Measurements from ENCODE around the gene GUCA1A.
"Not testable (repeated sequence)": the region's sequence is repeated elsewhere in the genome, so short reads cannot be mapped to it uniquely, and the experiment has no call there.

The GUCA1A gene

DNA sequence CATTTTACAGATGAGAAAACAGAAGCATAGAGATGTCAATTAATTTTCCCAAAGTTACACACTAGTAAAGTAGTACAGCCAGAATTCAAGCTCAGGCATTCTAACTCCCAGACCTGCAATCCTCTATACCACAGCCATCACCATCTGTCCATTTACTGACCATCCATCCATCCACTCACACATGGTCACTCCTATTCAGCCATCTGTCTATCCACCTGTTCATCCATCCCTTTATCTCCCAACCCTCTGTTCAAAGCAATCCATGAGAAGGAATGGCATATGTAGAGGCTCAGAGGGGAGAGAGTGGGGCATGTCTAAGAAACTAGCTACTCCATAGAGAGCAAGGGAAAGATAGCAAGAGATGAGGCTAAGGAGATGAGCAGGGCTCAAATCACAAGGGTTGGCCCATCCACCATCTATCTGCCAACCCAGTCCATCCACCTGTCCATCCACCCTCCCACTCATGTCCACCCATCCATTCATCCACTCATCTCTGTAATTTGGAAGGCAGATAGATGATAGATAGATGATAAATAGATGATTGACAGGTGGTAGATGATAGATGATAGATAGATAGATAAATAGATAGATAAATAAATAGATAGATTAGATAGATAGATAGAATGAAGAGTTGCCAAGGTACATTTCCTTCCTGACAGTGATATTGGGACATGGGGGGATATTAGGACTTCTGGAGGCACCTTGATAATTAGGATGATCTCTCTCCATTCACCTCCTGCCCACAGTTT is 18.5 kb upstream of the GUCA1A start:
- no peak overlapping the region for H3K27ac Mint-ChIP-seq
- no peaks in the 10 kb centered on the region for H3K36me3 Mint-ChIP-seq (ENCODE audit: low read depth)
- no peak for DNase-seq (ENCODE audit: low spot score)
- H3K9me3 Mint-ChIP-seq: no peaks in the 10 kb centered on the region
- no peaks in the 10 kb centered on the region for H3K4me1 Mint-ChIP-seq (ENCODE audit: low read depth)
- H3K4me3 Mint-ChIP-seq: no peak overlapping the region
- no peaks in the 10 kb centered on the region for H3K27me3 Mint-ChIP-seq (ENCODE audit: low read depth)

DNA sequence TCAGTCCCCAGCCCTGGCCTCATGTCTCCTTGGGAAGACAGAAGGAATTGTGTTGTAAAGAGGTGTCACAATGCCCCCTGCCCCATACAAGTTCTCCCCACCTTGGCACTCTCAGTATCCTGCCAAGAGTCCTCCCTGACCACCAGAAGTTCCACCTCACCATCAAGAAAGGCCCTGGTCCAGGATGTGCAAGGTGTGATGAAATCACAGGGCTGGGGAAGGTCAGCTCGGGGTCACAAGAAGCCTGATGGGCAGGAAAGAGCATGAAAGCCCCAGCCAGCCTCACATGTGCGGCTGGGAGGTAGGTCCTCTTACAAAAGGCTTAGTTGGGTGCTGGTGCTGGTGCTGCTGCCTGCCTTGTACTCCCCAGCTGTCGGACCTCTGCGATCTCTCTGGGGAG is 17.9 kb upstream of the GUCA1A start:
- no peak overlapping the region for H3K4me3 Mint-ChIP-seq
- no peak for DNase-seq (ENCODE audit: low spot score)
- H3K4me1 Mint-ChIP-seq (ENCODE audit: low read depth): no peaks in the 10 kb centered on the region
- H3K27me3 Mint-ChIP-seq (ENCODE audit: low read depth): peaks cover 2% of the 10 kb centered on the region
- no peaks in the 10 kb centered on the region for H3K36me3 Mint-ChIP-seq (ENCODE audit: low read depth)
- no peak overlapping the region for H3K27ac Mint-ChIP-seq
- no peaks in the 10 kb centered on the region for H3K9me3 Mint-ChIP-seq

DNA sequence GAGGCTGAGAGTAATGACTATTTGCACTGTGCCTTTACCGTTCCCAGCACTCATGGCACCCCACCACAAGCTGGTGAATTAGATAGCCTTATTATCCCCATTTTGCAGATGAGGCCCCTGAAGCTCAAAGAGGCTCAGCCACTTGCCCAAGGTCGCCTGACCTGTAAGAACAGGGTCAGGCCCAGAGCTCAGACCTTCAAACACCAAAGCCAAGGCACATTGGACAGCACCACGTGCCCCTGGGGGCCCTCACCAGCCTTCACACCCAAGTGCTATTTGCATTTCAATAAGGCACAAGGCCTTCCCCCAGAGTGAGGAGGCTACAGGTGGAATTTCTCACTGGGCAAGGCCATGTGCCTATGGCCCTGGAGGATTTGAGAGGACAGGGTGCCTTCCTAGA is 16.5 kb upstream of the GUCA1A start:
- H3K27me3 Mint-ChIP-seq (ENCODE audit: low read depth): peaks cover 5% of the 10 kb centered on the region
- H3K4me1 Mint-ChIP-seq (ENCODE audit: low read depth): no peaks in the 10 kb centered on the region
- no peak overlapping the region for H3K4me3 Mint-ChIP-seq
- H3K27ac Mint-ChIP-seq: no peak overlapping the region
- no peaks in the 10 kb centered on the region for H3K36me3 Mint-ChIP-seq (ENCODE audit: low read depth)
- no peaks in the 10 kb centered on the region for H3K9me3 Mint-ChIP-seq
- no peak for DNase-seq (ENCODE audit: low spot score)

DNA sequence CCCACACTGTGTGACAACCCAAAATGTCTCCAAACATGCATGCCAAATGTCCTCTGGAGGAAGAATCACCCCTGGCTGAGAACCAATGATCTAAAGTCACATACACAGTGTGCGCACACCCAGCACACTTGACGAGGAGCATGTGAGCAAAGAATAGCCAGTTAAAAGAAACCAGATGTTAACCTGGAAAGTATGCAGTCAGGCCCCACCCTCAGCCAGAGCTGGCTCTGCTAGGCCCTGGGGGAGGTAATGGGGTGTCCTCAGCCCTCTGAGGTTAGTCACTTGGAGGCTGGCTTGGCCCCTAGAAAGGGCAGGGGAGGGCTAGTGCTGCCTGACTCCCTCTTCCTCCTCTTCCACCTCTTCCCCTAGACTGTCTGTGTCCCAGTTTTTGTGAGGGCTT is 15.2 kb upstream of the GUCA1A start:
- no peak overlapping the region for H3K4me3 Mint-ChIP-seq
- H3K27ac Mint-ChIP-seq: no peak overlapping the region
- H3K4me1 Mint-ChIP-seq (ENCODE audit: low read depth): no peaks in the 10 kb centered on the region
- H3K27me3 Mint-ChIP-seq (ENCODE audit: low read depth): peaks cover 5% of the 10 kb centered on the region
- no peaks in the 10 kb centered on the region for H3K36me3 Mint-ChIP-seq (ENCODE audit: low read depth)
- DNase-seq (ENCODE audit: low spot score): no peak
- no peaks in the 10 kb centered on the region for H3K9me3 Mint-ChIP-seq

DNA sequence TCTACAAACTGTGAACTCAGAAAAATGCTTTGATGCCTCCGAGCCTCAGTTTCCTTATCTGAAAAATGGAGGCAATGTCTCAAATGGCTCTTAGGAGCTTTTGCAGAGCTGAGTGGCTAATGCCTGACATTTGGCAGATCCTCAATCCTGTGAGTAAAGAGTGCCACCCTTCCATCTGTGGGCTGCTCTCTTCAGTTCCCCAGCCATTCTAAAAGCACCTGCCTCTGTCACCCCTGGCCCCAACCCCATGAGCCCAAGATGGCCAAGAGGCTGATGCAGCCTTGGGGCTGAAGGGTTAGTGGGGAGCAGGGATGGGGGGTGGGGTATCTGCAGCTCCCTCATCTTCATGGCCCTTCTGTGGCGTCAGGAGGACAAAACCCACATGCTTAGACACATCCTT is 14.5 kb upstream of the GUCA1A start:
- Mint-ChIP-seq H3K4me3 (no peak overlapping the region), H3K27me3 (ENCODE audit: low read depth) (peaks cover 5% of the 10 kb centered on the region), H3K9me3 (no peaks in the 10 kb centered on the region), H3K4me1 (ENCODE audit: low read depth) (no peaks in the 10 kb centered on the region), H3K27ac (no peak overlapping the region), H3K36me3 (ENCODE audit: low read depth) (no peaks in the 10 kb centered on the region)
- no peak for DNase-seq (ENCODE audit: low spot score)

DNA sequence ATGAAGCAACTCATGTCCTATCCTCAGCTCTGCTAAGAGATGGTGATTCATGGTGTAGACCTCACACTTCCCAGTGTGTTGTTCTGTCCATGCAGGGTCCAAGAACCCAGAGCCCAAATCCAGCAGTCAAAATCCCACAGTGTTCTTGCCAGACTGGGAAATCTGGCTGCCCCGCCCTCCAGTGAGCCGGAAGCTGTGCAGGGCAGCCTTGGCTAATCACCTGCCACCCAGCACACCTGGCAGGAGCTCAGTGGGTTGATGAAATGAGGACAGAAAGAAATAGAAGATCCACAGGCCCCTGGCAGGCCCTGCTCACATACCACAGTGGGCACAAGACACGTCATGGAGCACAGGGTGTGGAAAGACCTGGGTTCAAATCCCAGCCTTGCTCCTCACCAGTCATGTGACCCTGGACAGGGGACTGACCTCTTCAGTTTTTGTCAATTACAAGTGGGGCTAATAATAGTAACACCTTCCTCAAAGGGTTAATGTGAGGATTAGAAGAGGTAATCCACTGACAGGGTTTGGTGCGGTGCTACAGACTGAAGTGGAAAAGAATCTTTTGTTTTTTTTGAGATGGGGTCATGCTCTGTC is 13.6 kb upstream of the GUCA1A start:
- H3K4me1 Mint-ChIP-seq (ENCODE audit: low read depth): no peaks in the 10 kb centered on the region
- H3K4me3 Mint-ChIP-seq: no peak overlapping the region
- H3K36me3 Mint-ChIP-seq (ENCODE audit: low read depth): no peaks in the 10 kb centered on the region
- DNase-seq (ENCODE audit: low spot score): no peak
- peaks cover 5% of the 10 kb centered on the region for H3K27me3 Mint-ChIP-seq (ENCODE audit: low read depth)
- H3K27ac Mint-ChIP-seq: no peak overlapping the region
- H3K9me3 Mint-ChIP-seq: no peaks in the 10 kb centered on the region

DNA sequence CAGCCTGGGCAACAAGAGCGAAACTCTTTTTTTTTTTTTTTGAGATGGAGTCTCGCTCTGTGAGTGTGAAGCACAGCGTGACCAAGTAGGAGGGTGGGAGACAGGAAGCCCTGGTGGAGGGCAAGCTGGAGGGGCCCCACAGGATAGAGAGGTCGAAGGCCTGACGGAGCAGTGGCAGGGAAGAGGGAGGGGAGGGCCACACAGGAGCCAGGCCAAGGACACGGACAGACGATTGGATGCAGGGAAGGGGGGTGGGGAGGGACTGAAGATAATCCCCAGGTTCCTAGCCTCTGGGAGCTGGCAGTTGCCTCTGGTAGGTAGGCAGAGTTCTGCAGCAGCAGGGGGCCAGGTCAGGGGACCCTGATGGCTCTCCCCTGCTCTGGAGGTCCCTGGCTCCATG is 10.8 kb upstream of the GUCA1A start:
- Mint-ChIP-seq H3K27me3 (ENCODE audit: low read depth) (peaks cover 5% of the 10 kb centered on the region), H3K36me3 (ENCODE audit: low read depth) (no peaks in the 10 kb centered on the region), H3K27ac (no peak overlapping the region), H3K4me1 (ENCODE audit: low read depth) (peaks cover 4% of the 10 kb centered on the region), H3K9me3 (no peaks in the 10 kb centered on the region), H3K4me3 (no peak overlapping the region)
- no peak for DNase-seq (ENCODE audit: low spot score)

DNA sequence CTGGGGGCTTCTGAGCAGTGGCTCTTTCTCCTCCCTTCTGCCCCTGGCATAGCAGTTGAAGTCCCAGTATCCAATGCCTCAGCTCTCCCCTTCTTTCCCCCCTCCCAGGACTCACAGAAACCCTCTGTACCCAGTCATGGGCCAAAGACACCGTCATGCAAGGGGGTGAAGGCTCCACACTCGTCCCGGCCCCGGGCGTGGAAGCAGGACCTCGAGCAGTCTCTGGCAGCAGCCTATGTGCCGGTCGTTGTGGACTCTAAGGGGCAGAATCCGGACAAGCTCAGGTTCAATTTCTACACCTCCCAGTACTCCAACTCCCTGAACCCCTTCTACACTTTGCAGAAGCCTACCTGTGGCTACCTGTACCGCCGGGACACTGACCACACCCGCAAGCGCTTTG is 10.4 kb upstream of the GUCA1A start:
- Mint-ChIP-seq H3K9me3 (no peaks in the 10 kb centered on the region), H3K4me3 (no peak overlapping the region), H3K27ac (no peak overlapping the region), H3K4me1 (ENCODE audit: low read depth) (peaks cover 4% of the 10 kb centered on the region), H3K27me3 (ENCODE audit: low read depth) (peaks cover 5% of the 10 kb centered on the region), H3K36me3 (ENCODE audit: low read depth) (no peaks in the 10 kb centered on the region)
- DNase-seq (ENCODE audit: low spot score): no peak

DNA sequence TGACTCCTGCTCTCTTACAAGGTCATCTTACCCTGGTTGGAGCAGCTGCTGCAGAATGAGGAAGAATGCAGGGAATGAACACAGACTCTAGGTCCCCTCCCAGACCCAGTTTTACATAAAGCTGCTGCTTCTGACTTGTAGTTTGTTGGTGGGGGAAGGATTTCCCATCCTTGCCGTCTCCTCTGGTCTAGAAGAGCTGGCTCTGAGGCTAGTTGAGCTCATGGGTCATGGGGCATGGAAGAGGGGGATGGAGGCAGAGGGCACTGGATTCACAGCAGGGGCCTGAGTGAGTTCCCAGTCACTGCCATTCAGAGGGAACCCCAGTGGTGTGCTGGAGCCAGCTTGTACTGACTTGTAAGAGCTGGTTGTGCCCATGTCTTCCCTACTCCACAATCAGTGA is 9.2 kb upstream of the GUCA1A start:
- Mint-ChIP-seq H3K9me3 (no peaks in the 10 kb centered on the region), H3K27ac (no peak overlapping the region), H3K36me3 (ENCODE audit: low read depth) (no peaks in the 10 kb centered on the region), H3K4me1 (ENCODE audit: low read depth) (peaks cover 4% of the 10 kb centered on the region), H3K27me3 (ENCODE audit: low read depth) (peaks cover 5% of the 10 kb centered on the region), H3K4me3 (no peak overlapping the region)
- no peak for DNase-seq (ENCODE audit: low spot score)

DNA sequence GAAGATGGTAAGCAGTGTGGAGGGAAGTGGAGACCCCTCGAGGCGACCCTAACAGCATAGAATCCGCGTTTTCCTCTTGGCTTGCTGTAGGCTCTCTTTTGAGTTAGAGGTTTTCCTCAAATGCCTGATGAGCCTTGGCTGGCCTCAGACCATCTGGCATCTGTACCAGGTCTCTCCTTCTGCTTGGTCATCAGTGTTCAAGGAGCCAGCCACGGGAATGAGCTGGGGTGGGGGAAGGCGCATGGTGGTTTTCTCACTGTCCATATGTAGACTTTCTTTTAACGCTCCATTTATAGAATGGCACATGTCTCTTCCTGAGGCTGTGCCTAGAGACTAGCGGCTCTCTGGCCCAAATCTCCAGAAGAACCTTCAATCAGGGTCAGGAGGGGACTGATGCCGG is 8.1 kb upstream of the GUCA1A start:
- DNase-seq (ENCODE audit: low spot score): no peak
- Mint-ChIP-seq H3K27me3 (ENCODE audit: low read depth) (peaks cover 5% of the 10 kb centered on the region), H3K4me1 (ENCODE audit: low read depth) (peaks cover 4% of the 10 kb centered on the region), H3K9me3 (no peaks in the 10 kb centered on the region), H3K27ac (no peak overlapping the region), H3K36me3 (ENCODE audit: low read depth) (no peaks in the 10 kb centered on the region), H3K4me3 (no peak overlapping the region)

DNA sequence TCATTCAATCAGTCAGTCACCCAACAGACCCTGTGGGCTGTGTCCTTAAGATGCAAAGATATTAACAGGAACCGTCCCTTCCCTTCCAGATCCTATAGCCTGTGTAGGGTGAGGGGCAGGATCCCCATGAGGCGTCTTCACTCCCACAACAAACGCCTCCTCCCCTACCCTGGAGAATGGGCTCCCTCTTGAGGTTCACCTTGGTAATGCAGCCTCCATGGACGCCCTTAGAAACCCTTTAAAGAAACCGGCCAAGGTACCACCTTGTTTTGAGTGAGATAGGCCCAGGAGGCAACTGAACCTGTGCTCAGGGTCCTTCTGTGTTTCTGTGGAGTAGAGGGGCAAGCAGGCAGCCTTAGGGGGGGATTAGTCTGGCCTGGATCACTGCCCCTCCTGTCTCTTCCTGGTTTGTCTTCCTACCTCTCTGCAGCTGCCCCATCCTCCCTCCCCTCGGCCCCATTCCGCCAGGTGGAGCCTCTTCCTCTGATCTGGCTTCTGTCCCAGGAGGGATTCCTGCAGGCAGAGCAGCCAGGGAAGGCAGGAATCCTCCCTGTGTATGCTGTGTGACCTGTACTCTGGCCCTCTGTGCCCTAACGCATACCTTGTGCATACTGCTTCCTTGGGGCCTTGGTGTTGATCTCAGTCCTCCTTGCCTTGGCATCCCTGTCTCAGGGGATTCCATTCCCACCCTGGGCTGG is 6.6 kb upstream of the GUCA1A start:
- peak; percentile 59 for DNase-seq (ENCODE audit: low spot score)
- Mint-ChIP-seq H3K4me1 (ENCODE audit: low read depth) (peaks cover 4% of the 10 kb centered on the region), H3K4me3 (no peak overlapping the region), H3K27me3 (ENCODE audit: low read depth) (no peaks in the 10 kb centered on the region), H3K27ac (no peak overlapping the region), H3K36me3 (ENCODE audit: low read depth) (no peaks in the 10 kb centered on the region), H3K9me3 (no peaks in the 10 kb centered on the region)

DNA sequence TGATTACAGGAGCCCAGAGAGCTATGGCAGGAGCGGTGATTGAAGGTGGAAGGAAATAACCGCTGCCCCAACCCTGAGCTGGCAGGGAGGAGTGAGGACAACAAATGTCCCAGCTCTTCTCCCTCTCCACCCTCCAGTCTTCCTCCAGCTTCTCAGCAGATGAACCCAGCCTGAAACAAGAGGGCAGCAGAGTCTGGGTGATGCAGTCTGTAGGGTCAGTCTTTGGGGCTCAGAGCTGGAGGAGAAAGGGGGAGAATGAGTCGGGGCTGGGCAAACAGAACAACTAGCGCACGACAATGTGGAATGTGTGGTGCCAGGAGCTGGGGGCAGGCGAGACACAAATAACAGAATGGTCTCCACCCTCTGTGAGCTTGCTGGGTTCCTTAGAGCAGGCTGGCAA is 4.5 kb upstream of the GUCA1A start:
- Mint-ChIP-seq H3K9me3 (no peaks in the 10 kb centered on the region), H3K4me3 (no peak overlapping the region), H3K27ac (no peak overlapping the region), H3K27me3 (ENCODE audit: low read depth) (no peaks in the 10 kb centered on the region), H3K4me1 (ENCODE audit: low read depth) (peaks cover 4% of the 10 kb centered on the region), H3K36me3 (ENCODE audit: low read depth) (no peaks in the 10 kb centered on the region)
- DNase-seq (ENCODE audit: low spot score): no peak

DNA sequence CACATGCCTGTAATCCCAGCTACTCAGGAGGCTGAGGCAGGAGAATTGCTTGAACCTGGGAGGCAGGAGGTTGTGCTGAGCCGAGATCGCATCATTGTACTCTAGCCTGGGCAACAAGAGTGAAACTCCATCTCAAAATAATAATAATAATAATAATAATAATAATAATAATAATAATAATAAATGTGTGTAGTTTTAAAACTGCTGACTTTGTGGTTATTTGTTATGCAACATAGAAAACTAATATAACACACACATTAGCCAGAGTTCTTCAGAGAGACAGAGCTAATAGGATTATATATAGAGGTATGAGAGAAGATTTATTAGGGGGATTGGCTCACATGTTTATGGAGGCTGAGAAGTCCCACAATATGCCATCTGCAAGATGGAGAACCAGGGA is 3.4 kb upstream of the GUCA1A start:
- not testable (repeated sequence) for H3K9me3 Mint-ChIP-seq; DNase-seq (ENCODE audit: low spot score)

DNA sequence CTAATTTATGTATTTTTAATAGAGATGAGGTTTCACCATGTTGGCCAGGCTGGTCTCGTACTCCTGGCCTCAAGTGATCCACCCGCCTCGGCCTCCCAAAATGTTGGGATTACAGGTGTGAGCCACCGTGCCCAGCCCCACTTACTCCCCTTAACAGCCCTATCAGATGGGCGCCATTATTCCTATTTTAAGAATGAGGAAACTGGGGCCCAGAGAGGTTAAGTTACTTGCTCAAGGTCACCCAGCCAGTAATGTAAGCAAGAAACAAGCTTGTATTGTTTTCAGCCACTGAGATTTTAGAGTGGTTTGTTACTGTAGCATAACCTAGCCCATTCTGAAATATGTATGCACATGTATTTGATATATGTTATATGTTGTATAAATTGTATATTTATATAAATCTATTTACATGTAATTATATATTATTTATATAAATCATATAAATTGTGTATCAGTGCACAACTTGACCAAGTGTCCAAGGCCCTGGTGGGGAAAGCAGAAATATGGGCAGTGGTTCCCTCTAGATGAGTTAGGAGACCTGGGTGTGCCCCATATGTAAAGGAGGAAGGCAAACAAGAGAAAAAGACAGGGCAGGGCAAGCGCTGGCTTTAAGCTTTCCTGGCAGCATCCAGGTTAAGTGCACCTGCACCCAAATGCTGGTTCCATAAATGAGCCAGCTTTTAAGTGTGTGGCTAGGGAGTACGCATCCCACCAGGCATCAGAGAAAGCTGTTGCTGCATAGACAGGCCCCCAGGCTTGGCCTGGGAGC is 1.2 kb upstream of the GUCA1A start:
- DNase-seq (ENCODE audit: low spot score): no peak
- no peak overlapping the region for H3K27ac Mint-ChIP-seq
- no peaks in the 10 kb centered on the region for H3K4me1 Mint-ChIP-seq (ENCODE audit: low read depth)
- no peaks in the 10 kb centered on the region for H3K27me3 Mint-ChIP-seq (ENCODE audit: low read depth)
- H3K36me3 Mint-ChIP-seq (ENCODE audit: low read depth): no peaks in the 10 kb centered on the region
- no peaks in the 10 kb centered on the region for H3K9me3 Mint-ChIP-seq
- no peak overlapping the region for H3K4me3 Mint-ChIP-seq

More for the DNA sequence above, 3.4 kb upstream of the GUCA1A start:
- not testable (repeated sequence) for H3K27ac Mint-ChIP-seq; H3K4me1 Mint-ChIP-seq (ENCODE audit: low read depth); H3K36me3 Mint-ChIP-seq (ENCODE audit: low read depth); H3K4me3 Mint-ChIP-seq; H3K27me3 Mint-ChIP-seq (ENCODE audit: low read depth)

All from T-helper 2 cell treated with Interferon-gamma antibody and Interleukin-4, amounts not matched to agents 5 μg/mL and 100 μg/mL, for 36 hours (primary cell).